Activated T-helper 2 cell treated with anti-CD3 and anti-CD28 coated beads, Interferon-gamma antibody, Interleukin-2, Interleukin-4, amounts not matched to agents 10 μg/mL and 5 μg/mL and 100 μg/mL, durations not matched to agents 14 hours and 24 hours and 36 hours (primary cell): Measurements from ENCODE around the gene USP6NL. TPM values are rescaled to one million over a fixed set of nuclear protein-coding genes. Genes with fewer than 3 reads are reported as not detected.
"Not testable (repeated sequence)": the region's sequence is repeated elsewhere in the genome, so short reads cannot be mapped to it uniquely, and the experiment has no call there.

ENCODE experiments used
- DNase-seq: peaks from one replicate; pipeline ENCODE4 v3.0.0; 2021; ENCODE audit warnings: low spot score
- H3K27ac Mint-ChIP-seq: one replicate; pipeline ENCODE4 v1.8.0; 2021; ENCODE audit warnings: mixed read lengths
- H3K27me3 Mint-ChIP-seq: one replicate; pipeline ENCODE4 v1.8.0; 2021; ENCODE audit warnings: low read depth, mixed read lengths
- H3K36me3 Mint-ChIP-seq: one replicate; pipeline ENCODE4 v1.8.0; 2021; ENCODE audit warnings: low read depth, mixed read lengths
- H3K4me1 Mint-ChIP-seq: one replicate; pipeline ENCODE4 v1.8.0; 2021; ENCODE audit warnings: low read depth, mixed read lengths
- H3K4me3 Mint-ChIP-seq: one replicate; pipeline ENCODE4 v1.8.0; 2021; ENCODE audit warnings: low read depth, mild to moderate bottlenecking, moderate library complexity, mixed read lengths
- H3K9me3 Mint-ChIP-seq: one replicate; pipeline ENCODE4 v1.8.0; 2021; ENCODE audit warnings: mixed read lengths
- intact Hi-C: fragments of 100-400 bp; cut with micrococcal nuclease; formaldehyde crosslinking; loops from one replicate; pipeline ENCODE4 v1.15.1; 2023
- total RNA-seq: library from RNA; stranded (reverse); gene quantifications from 2 replicates; pipeline ENCODE4 v1.2.3, GENCODE V29; 2022

USP6NL gene
- total RNA-seq, 1 donor from 2014 or later = 0.50 TPM

GRCh38 chr10:11436445-11436844, 175.0 kb downstream of the USP6NL start:
- H3K4me1 Mint-ChIP-seq = peaks cover 10% of the 10 kb centered on the region
- H3K36me3 Mint-ChIP-seq, H3K9me3 Mint-ChIP-seq, H3K27me3 Mint-ChIP-seq, H3K27ac Mint-ChIP-seq, DNase-seq, intact Hi-C loops, H3K4me3 Mint-ChIP-seq: not testable (repeated sequence)

GRCh38 chr10:11435581-11435981, 175.9 kb downstream of the USP6NL start:
- Mint-ChIP-seq H3K4me3 (no peak overlapping the region), H3K9me3 (no peaks in the 10 kb centered on the region), H3K27ac (no peak overlapping the region), H3K36me3 (no peaks in the 10 kb centered on the region), H3K27me3 (no peaks in the 10 kb centered on the region), H3K4me1 (peaks cover 7% of the 10 kb centered on the region)
- intact Hi-C loops = no loop called here
- DNase-seq = no peak

- Mint-ChIP-seq H3K27me3 (no peaks in the 10 kb centered on the region), H3K27ac (no peak overlapping the region), H3K9me3 (peaks cover 3% of the 10 kb centered on the region), H3K4me1 (no peaks in the 10 kb centered on the region), H3K4me3 (no peak overlapping the region), H3K36me3 (no peaks in the 10 kb centered on the region)
- no peak for DNase-seq
- intact Hi-C loops = no loop called here
Measured at GRCh38 chr10:11434324-11434723, 177.1 kb downstream of the USP6NL start.

- H3K27ac Mint-ChIP-seq = no peak overlapping the region
- H3K36me3 Mint-ChIP-seq = no peaks in the 10 kb centered on the region
- H3K4me3 Mint-ChIP-seq = no peak overlapping the region
- H3K4me1 Mint-ChIP-seq = no peaks in the 10 kb centered on the region
- no peaks in the 10 kb centered on the region for H3K27me3 Mint-ChIP-seq
- intact Hi-C loops = no loop called here
- DNase-seq = no peak
- peaks cover 6% of the 10 kb centered on the region for H3K9me3 Mint-ChIP-seq
Measured at GRCh38 chr10:11433657-11434056, 177.8 kb downstream of the USP6NL start.

- H3K4me1 Mint-ChIP-seq = no peaks in the 10 kb centered on the region
- peaks cover 7% of the 10 kb centered on the region for H3K9me3 Mint-ChIP-seq
- H3K27ac Mint-ChIP-seq = no peak overlapping the region
Measured at GRCh38 chr10:11431216-11431555, 180.3 kb downstream of the USP6NL start.

GRCh38 chr10:11430421-11431215, 180.8 kb downstream of the USP6NL start:
- peaks cover 13% of the 10 kb centered on the region for H3K9me3 Mint-ChIP-seq
- intact Hi-C loops = no loop called here
- no peaks in the 10 kb centered on the region for H3K36me3 Mint-ChIP-seq
- no peak for DNase-seq
- no peaks in the 10 kb centered on the region for H3K27me3 Mint-ChIP-seq
- H3K4me1 Mint-ChIP-seq = no peaks in the 10 kb centered on the region
- no peak overlapping the region for H3K4me3 Mint-ChIP-seq
- H3K27ac Mint-ChIP-seq = no peak overlapping the region

More at GRCh38 chr10:11431216-11431555, 180.3 kb downstream of the USP6NL start:
- no peaks in the 10 kb centered on the region for H3K36me3 Mint-ChIP-seq
- DNase-seq = no peak
- no peaks in the 10 kb centered on the region for H3K27me3 Mint-ChIP-seq
- no peak overlapping the region for H3K4me3 Mint-ChIP-seq
- intact Hi-C loops = no loop called here

GRCh38 chr10:11429439-11430052, 181.9 kb downstream of the USP6NL start:
- intact Hi-C loops = no loop called here
- no peak overlapping the region for H3K4me3 Mint-ChIP-seq
- H3K9me3 Mint-ChIP-seq = peaks cover 13% of the 10 kb centered on the region
- H3K27me3 Mint-ChIP-seq = no peaks in the 10 kb centered on the region
- no peak overlapping the region for H3K27ac Mint-ChIP-seq
- no peaks in the 10 kb centered on the region for H3K36me3 Mint-ChIP-seq
- no peak for DNase-seq
- no peaks in the 10 kb centered on the region for H3K4me1 Mint-ChIP-seq

GRCh38 chr10:11425676-11426075, 185.8 kb downstream of the USP6NL start:
- H3K9me3 Mint-ChIP-seq = peaks cover 17% of the 10 kb centered on the region
- intact Hi-C loops = no loop called here

GRCh38 chr10:11425296-11425610, 186.2 kb downstream of the USP6NL start:
- intact Hi-C loops = no loop called here
- H3K4me1 Mint-ChIP-seq = peaks cover 2% of the 10 kb centered on the region
- no peak for DNase-seq
- H3K9me3 Mint-ChIP-seq = peaks cover 19% of the 10 kb centered on the region
- H3K4me3 Mint-ChIP-seq = no peak overlapping the region
- H3K27me3 Mint-ChIP-seq = peaks cover 5% of the 10 kb centered on the region
- no peak overlapping the region for H3K27ac Mint-ChIP-seq
- no peaks in the 10 kb centered on the region for H3K36me3 Mint-ChIP-seq

More at GRCh38 chr10:11425676-11426075, 185.8 kb downstream of the USP6NL start:
- no peaks in the 10 kb centered on the region for H3K36me3 Mint-ChIP-seq
- no peak overlapping the region for H3K27ac Mint-ChIP-seq
- peaks cover 4% of the 10 kb centered on the region for H3K27me3 Mint-ChIP-seq
- H3K4me3 Mint-ChIP-seq = no peak overlapping the region
- H3K4me1 Mint-ChIP-seq = peaks cover 2% of the 10 kb centered on the region
- no peak for DNase-seq

GRCh38 chr10:11424456-11425295, 186.8 kb downstream of the USP6NL start:
- peaks cover 5% of the 10 kb centered on the region for H3K27me3 Mint-ChIP-seq
- H3K9me3 Mint-ChIP-seq = peaks cover 25% of the 10 kb centered on the region
- no peak overlapping the region for H3K27ac Mint-ChIP-seq
- H3K36me3 Mint-ChIP-seq = no peaks in the 10 kb centered on the region
- no peak for DNase-seq
- no peak overlapping the region for H3K4me3 Mint-ChIP-seq
- H3K4me1 Mint-ChIP-seq = peaks cover 2% of the 10 kb centered on the region
- intact Hi-C loops = no loop called here

GRCh38 chr10:11416974-11417373, 194.5 kb downstream of the USP6NL start:
- peaks cover 27% of the 10 kb centered on the region for H3K9me3 Mint-ChIP-seq
- H3K36me3 Mint-ChIP-seq = no peaks in the 10 kb centered on the region
- no peak overlapping the region for H3K27ac Mint-ChIP-seq
- DNase-seq = no peak
- intact Hi-C loops = no loop called here
- no peak overlapping the region for H3K4me3 Mint-ChIP-seq
- H3K27me3 Mint-ChIP-seq = peaks cover 10% of the 10 kb centered on the region
- H3K4me1 Mint-ChIP-seq = no peaks in the 10 kb centered on the region

- Mint-ChIP-seq H3K4me1 (no peaks in the 10 kb centered on the region), H3K36me3 (no peaks in the 10 kb centered on the region), H3K27ac (no peak overlapping the region), H3K9me3 (peaks cover 21% of the 10 kb centered on the region), H3K27me3 (peaks cover 13% of the 10 kb centered on the region), H3K4me3 (no peak overlapping the region)
- DNase-seq = no peak
- intact Hi-C loops = no loop called here
Measured at GRCh38 chr10:11415095-11415494, 196.4 kb downstream of the USP6NL start.
